Measurements from ENCODE around the gene RFT1. TPM values are rescaled to one million over a fixed set of nuclear protein-coding genes. Genes with fewer than 3 reads are reported as not detected.

RFT1 gene
- total and polyA plus RNA-seq, 2 experiments from 2014 or later: 11.3 to 13.3 TPM

- no peak overlapping the region for H2AFZ ChIP-seq
- no peaks in the 10 kb centered on the region for H3F3A ChIP-seq (replicated peaks; ENCODE audit: low read depth)
- no peaks in the 10 kb centered on the region for H3K9me2 ChIP-seq (ENCODE audit: insufficient read depth)
- no peak for ATAC-seq
- no peak for DNase-seq (ENCODE audit: low spot score)
- H3K36me3 ChIP-seq (ENCODE audit: insufficient read depth): no peaks in the 10 kb centered on the region
- no peaks in the 10 kb centered on the region for H3K27me3 ChIP-seq (ENCODE audit: insufficient read depth)
- Mint-ChIP-seq H3K4me3 (no peak overlapping the region), H3K27ac (no peak overlapping the region), H3K27me3 (ENCODE audit: insufficient read depth, low read depth, poor library complexity) (peaks cover 7% of the 10 kb centered on the region), H3K4me1 (no peaks in the 10 kb centered on the region), H3K9me3 (no peaks in the 10 kb centered on the region), H3K36me3 (ENCODE audit: low read depth) (no peaks in the 10 kb centered on the region)
- no peak overlapping the region for H3K27ac ChIP-seq (ENCODE audit: low read depth)
- no peaks in the 10 kb centered on the region for H4K20me1 ChIP-seq (replicated peaks; ENCODE audit: insufficient read depth)
- no peak overlapping the region for H3K4me2 ChIP-seq
- no peaks in the 10 kb centered on the region for H3K79me2 ChIP-seq (replicated peaks; ENCODE audit: insufficient read depth)
- no peak overlapping the region for H3K4me3 ChIP-seq
- no peaks in the 10 kb centered on the region for H3K4me1 ChIP-seq (ENCODE audit: insufficient read depth)
- no peak for TF ChIP-seq ZNF114 (CRISPR knock-in tag; IDR thresholded peaks at IDR 0.05)
- TF ChIP-seq NANOG (IDR thresholded peaks at IDR 0.05; ENCODE audit: borderline replicate concordance): no peak
- TF ChIP-seq POLR2AphosphoS5 (IDR thresholded peaks at IDR 0.05; ENCODE audit: low read depth): no peak
- TF ChIP-seq STAT1 (IDR thresholded peaks at IDR 0.05; ENCODE audit: unreplicated experiment): no peak
- no peak for TF ChIP-seq ZNF331 (CRISPR knock-in tag; IDR thresholded peaks at IDR 0.05; ENCODE audit: low read depth)
- no peak for TF ChIP-seq REST (IDR thresholded peaks at IDR 0.05; ENCODE audit: unreplicated experiment)
- TF ChIP-seq ZNF462 (CRISPR knock-in tag; IDR thresholded peaks at IDR 0.05): no peak
- no peak for TF ChIP-seq EZH2phosphoT487 (IDR thresholded peaks at IDR 0.05; ENCODE audit: unreplicated experiment)
- no peak for TF ChIP-seq JUNB (IDR thresholded peaks at IDR 0.05; ENCODE audit: unreplicated experiment)
These were observed 50.3 kb downstream of the RFT1 start for GRCh38 chr3:53079791-53080555.
